GM12878 (cell line): Measurements from ENCODE around the gene PARP16.

Source experiments
- CEBPB ChIP-seq, 2 experiments: fragments of 150-350 bp in 1 of 2; IDR thresholded peaks; 2 replicates each; pipeline ENCODE4 v1.6.1; 2012 to 2014; ENCODE audit warnings: low read depth in 2 of 2, low read length in 2 of 2, borderline replicate concordance in 1 of 2, inconsistent platforms in 1 of 2
- CTCF ChIP-seq, 3 experiments: IDR thresholded peaks in 2 of 3; conservative IDR thresholded peaks in 1 of 3; 2 replicates each; pipeline ENCODE4 v1.5.1; 2011; ENCODE audit warnings: low read depth in 3 of 3, low read length in 3 of 3, mild to moderate bottlenecking in 3 of 3, control low read depth in 2 of 3, moderate library complexity in 2 of 3, inconsistent platforms in 1 of 3, mixed read lengths in 1 of 3; ENCODE audit not compliant: control insufficient read depth in 2 of 3, insufficient read depth in 1 of 3; ENCODE audit errors: extremely low read depth in 1 of 3
- E2F8 ChIP-seq: fragments of 450-650 bp; IDR thresholded peaks from 2 replicates; pipeline ENCODE4 v1.6.1; 2018; ENCODE audit warnings: mild to moderate bottlenecking, low read depth, moderate library complexity; ENCODE audit not compliant: partially characterized antibody
- EP300 ChIP-seq, 2 experiments: fragments of 150-350 bp in 1 of 2; IDR thresholded peaks; 2 replicates each; pipeline ENCODE4 v1.6.1; 2011 to 2012; ENCODE audit warnings: low read depth in 2 of 2, low read length in 2 of 2, borderline replicate concordance in 1 of 2, improper control_type of control experiment in 1 of 2, inconsistent platforms in 1 of 2; ENCODE audit not compliant: control insufficient read depth in 1 of 2
- HDAC2 ChIP-seq: fragments of 200-600 bp; sonication (generic); IDR thresholded peaks from 2 replicates; pipeline ENCODE4 v1.6.1; 2017
- HDAC6 ChIP-seq: fragments of 200-600 bp; sonication (generic); IDR thresholded peaks from one replicate; pipeline ENCODE4 v1.8.0; 2017; ENCODE audit warnings: antibody characterized with exemption; ENCODE audit not compliant: unreplicated experiment
- MAX ChIP-seq: IDR thresholded peaks from 2 replicates; pipeline ENCODE4 v1.6.1; 2012; ENCODE audit warnings: low read depth, low read length, improper control_type of control experiment
- POLR2A ChIP-seq: IDR thresholded peaks from 2 replicates; pipeline ENCODE4 v1.6.1; 2011; ENCODE audit warnings: low read depth, mild to moderate bottlenecking, low read length
- RCOR1 ChIP-seq: conservative IDR thresholded peaks from 2 replicates; pipeline ENCODE4 v1.6.1; 2012; ENCODE audit warnings: low read depth, low read length, improper control_type of control experiment
- SIX5 ChIP-seq: IDR thresholded peaks from 2 replicates; pipeline ENCODE4 v1.6.1; 2011; ENCODE audit warnings: mild to moderate bottlenecking, low read depth, low read length, moderate library complexity; ENCODE audit not compliant: severe bottlenecking
- SP1 ChIP-seq: IDR thresholded peaks from one replicate; pipeline ENCODE4 v1.6.1; 2011; ENCODE audit warnings: low read depth, low read length
- USF2 ChIP-seq: IDR thresholded peaks from 2 replicates; pipeline ENCODE4 v1.6.1; 2011; ENCODE audit warnings: low read depth, low read length, improper control_type of control experiment, borderline replicate concordance
- ZBTB4 ChIP-seq: fragments of 450-650 bp; formaldehyde crosslinking; IDR thresholded peaks from 2 replicates; pipeline ENCODE4 v1.4.0; 2022; ENCODE audit warnings: mild to moderate bottlenecking, moderate library complexity

- TF ChIP-seq SP1 (no peak), CTCF (IDR thresholded peaks at IDR 0.05 in 2 of 3, conservative IDR thresholded peaks at IDR 0.05 in 1 of 3; ENCODE audit: control insufficient read depth in 2 of 3, extremely low read depth in 1 of 3, insufficient read depth in 1 of 3, low read depth in 3 of 3, low read length in 3 of 3) (no peak), ZBTB4 (CRISPR knock-in tag) (no peak), EP300 (IDR thresholded peaks at IDR 0.05; ENCODE audit: borderline replicate concordance in 1 of 2, control insufficient read depth in 1 of 2, low read depth in 2 of 2, low read length in 2 of 2) (no peak), POLR2A (no peak), CEBPB (IDR thresholded peaks at IDR 0.05; ENCODE audit: borderline replicate concordance in 1 of 2, low read depth in 2 of 2, low read length in 2 of 2) (no peak), HDAC2 (no peak), MAX (no peak), HDAC6 (no peak), E2F8 (no peak), USF2 (no peak), SIX5 (no peak), RCOR1 (no peak)
These were observed 42.0 kb upstream of the PARP16 start for GRCh38 chr15:65328506-65329287.
